Endothelial cell of umbilical vein (primary cell): ENCODE measurements around the gene ACAP2.

Experiments used
- EZH2 ChIP-seq: IDR thresholded peaks from 2 replicates; pipeline ENCODE4 v1.6.1; 2012; ENCODE audit warnings: borderline replicate concordance, low read depth, mild to moderate bottlenecking, moderate library complexity, low read length, inconsistent platforms; ENCODE audit not compliant: severe bottlenecking
- GATA2 ChIP-seq: IDR thresholded peaks from 2 replicates; pipeline ENCODE4 v1.7.0; 2011; ENCODE audit warnings: low read depth, mild to moderate bottlenecking, moderate library complexity, mixed read lengths, low read length; ENCODE audit not compliant: insufficient read length, insufficient read depth
- JUN ChIP-seq: IDR thresholded peaks from 2 replicates; pipeline ENCODE4 v1.6.1; 2011; ENCODE audit warnings: borderline replicate concordance, low read depth; ENCODE audit not compliant: insufficient read length, insufficient read depth
- POLR2A ChIP-seq: IDR thresholded peaks from 2 replicates; pipeline ENCODE4 v1.6.1; 2012; ENCODE audit warnings: low read depth, mild to moderate bottlenecking, control low read depth, low read length
- POLR2AphosphoS5 ChIP-seq: IDR thresholded peaks from 2 replicates; pipeline ENCODE4 v1.6.1; 2012; ENCODE audit warnings: low read depth, mild to moderate bottlenecking, control low read depth, low read length, moderate library complexity; ENCODE audit not compliant: insufficient read depth
- TF ChIP-seq, protein P1 (sequence below), 2 donors: IDR thresholded peaks; 1 replicate in 1 of 2; 2 replicates in 1 of 2; pipeline ENCODE4 v1.5.1; 2011; ENCODE audit warnings: low read length in 2 of 2, mild to moderate bottlenecking in 2 of 2, moderate library complexity in 2 of 2, control low read depth in 1 of 2, inconsistent platforms in 1 of 2, low read depth in 1 of 2; ENCODE audit not compliant: insufficient read depth in 1 of 2; ENCODE audit errors: extremely low read depth in 1 of 2

DNA sequence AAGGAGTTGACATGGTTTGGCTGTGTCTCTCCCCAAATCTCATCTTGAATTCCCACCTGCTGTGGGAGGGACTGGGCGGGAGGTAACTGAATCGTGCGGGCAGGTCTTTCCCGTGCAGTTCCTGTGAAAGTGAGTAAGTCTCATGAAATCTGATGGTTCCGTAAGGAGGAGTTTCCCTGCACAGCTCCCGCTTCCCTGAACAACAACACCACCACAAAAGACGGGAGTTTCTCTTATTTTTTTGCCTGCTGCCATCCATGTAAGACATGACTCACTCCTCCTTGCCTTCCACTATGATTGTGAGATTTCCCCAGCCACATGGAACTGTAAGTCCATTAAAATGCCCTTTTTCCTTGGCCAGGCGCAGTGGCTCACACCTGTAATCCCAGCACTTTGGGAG lies 194.5 kb downstream of the ACAP2 start:
- TF ChIP-seq, protein P1, sequence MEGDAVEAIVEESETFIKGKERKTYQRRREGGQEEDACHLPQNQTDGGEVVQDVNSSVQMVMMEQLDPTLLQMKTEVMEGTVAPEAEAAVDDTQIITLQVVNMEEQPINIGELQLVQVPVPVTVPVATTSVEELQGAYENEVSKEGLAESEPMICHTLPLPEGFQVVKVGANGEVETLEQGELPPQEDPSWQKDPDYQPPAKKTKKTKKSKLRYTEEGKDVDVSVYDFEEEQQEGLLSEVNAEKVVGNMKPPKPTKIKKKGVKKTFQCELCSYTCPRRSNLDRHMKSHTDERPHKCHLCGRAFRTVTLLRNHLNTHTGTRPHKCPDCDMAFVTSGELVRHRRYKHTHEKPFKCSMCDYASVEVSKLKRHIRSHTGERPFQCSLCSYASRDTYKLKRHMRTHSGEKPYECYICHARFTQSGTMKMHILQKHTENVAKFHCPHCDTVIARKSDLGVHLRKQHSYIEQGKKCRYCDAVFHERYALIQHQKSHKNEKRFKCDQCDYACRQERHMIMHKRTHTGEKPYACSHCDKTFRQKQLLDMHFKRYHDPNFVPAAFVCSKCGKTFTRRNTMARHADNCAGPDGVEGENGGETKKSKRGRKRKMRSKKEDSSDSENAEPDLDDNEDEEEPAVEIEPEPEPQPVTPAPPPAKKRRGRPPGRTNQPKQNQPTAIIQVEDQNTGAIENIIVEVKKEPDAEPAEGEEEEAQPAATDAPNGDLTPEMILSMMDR (IDR thresholded peaks at IDR 0.05; ENCODE audit: extremely low read depth in 1 of 2, insufficient read depth in 1 of 2, low read depth in 1 of 2, low read length in 2 of 2): no peak
- no peak for TF ChIP-seq GATA2
- TF ChIP-seq POLR2A: no peak
- TF ChIP-seq EZH2: no peak
- TF ChIP-seq POLR2AphosphoS5: no peak
- TF ChIP-seq JUN: no peak
